ENCODE data around the gene CRTC3. TPM values are rescaled to one million over a fixed set of nuclear protein-coding genes. Genes with fewer than 3 reads are reported as not detected.

CRTC3 gene
- total and polyA plus RNA-seq, 5 donors from 2014 or later: 27.5 to 110 (median 31.2) TPM

DNA sequence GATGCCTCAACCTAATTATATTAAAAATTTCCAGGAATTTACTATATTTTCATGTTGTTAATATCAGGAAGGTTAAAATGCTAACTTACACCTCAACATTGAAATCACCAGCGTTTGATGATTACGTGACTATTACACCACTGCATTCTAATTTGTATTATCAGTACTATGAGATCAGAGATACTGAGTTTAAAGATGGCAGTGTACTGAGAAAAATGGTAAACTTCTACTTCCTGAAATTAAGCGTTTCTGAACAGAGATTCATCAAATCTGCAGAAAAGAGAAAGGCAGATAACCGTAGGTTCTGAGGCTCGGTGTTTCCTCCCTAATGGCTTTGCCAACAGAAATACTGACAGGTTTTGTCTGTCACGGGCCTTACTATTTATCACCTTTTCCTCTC is 69.9 kb downstream of the CRTC3 start:
- peaks cover 58% of the 10 kb centered on the region for H3K4me1 ChIP-seq (ENCODE audit: control insufficient read depth, insufficient read depth, low read length, poor library complexity, severe bottlenecking)
- Mint-ChIP-seq H3K36me3 (peaks cover 49% of the 10 kb centered on the region), H3K9me3 (peaks cover 0 to 2% (median 0%) of the 10 kb centered on the region in 7 donors), H3K27ac (peak overlapping the region; percentile 96 to 99 (median 97)), H3K4me3 (peak overlapping the region; percentile 61 to 86 (median 66)), H3K27me3 (no peaks in the 10 kb centered on the region), H3K4me1 (peaks cover 42 to 92% (median 76%) of the 10 kb centered on the region in 4 donors)
- H3K27me3 ChIP-seq (ENCODE audit: control insufficient read depth, insufficient read depth, low read length): no peaks in the 10 kb centered on the region
- peak overlapping the region; percentile 87 for H3K27ac ChIP-seq (ENCODE audit: insufficient read depth, low read length, poor library complexity, severe bottlenecking)
- ATAC-seq (ENCODE audit: low read depth in 2 of 2): peak; percentile 58 to 66
- H3K4me3 ChIP-seq (ENCODE audit: low read depth, low read length): peak overlapping the region; percentile 62
- peak in 2 of 3 donors; percentile 33 to 72 for DNase-seq
- peaks cover 8% of the 10 kb centered on the region for H3K36me3 ChIP-seq (ENCODE audit: control insufficient read depth, insufficient read depth, low read length)
- no peaks in the 10 kb centered on the region for H3K9me3 ChIP-seq (ENCODE audit: control insufficient read depth in 2 of 2, low read length in 2 of 2)

DNA sequence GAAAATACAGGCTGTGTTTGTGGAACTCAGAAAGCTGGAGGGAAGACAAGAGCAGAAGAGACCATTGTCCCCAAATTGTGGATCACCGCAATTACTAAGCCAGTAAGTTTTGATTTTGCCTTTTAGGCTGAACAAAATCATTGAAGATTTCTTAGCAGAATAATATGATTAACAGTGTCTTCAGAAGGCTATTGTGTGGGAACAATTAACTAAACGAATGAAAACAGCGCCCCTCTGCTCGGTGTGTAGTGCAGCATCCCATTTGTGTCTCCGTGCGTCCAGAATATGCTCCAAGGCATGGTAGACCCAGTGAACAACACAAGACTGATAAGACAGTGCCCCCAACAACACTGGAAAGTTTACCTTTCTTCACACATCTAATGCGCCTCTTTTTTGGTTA is 71.2 kb downstream of the CRTC3 start:
- no peak for DNase-seq
- H3K36me3 Mint-ChIP-seq: peaks cover 46% of the 10 kb centered on the region
- H3K4me1 ChIP-seq (ENCODE audit: control insufficient read depth, insufficient read depth, low read length, poor library complexity, severe bottlenecking): peaks cover 45% of the 10 kb centered on the region
- no peaks in the 10 kb centered on the region for H3K27me3 Mint-ChIP-seq
- H3K4me1 Mint-ChIP-seq: peaks cover 36 to 88% (median 66%) of the 10 kb centered on the region in 4 donors
- H3K4me3 ChIP-seq (ENCODE audit: low read depth, low read length): no peak overlapping the region
- peaks cover 0 to under 1% (median 0%) of the 10 kb centered on the region in 7 donors for H3K9me3 Mint-ChIP-seq
- H3K27ac ChIP-seq (ENCODE audit: insufficient read depth, low read length, poor library complexity, severe bottlenecking): peak overlapping the region; percentile 87
- peak overlapping the region in 1 of 4 donors; percentile 18 for H3K4me3 Mint-ChIP-seq
- H3K36me3 ChIP-seq (ENCODE audit: control insufficient read depth, insufficient read depth, low read length): peaks cover 17% of the 10 kb centered on the region
- H3K9me3 ChIP-seq (ENCODE audit: control insufficient read depth in 2 of 2, low read length in 2 of 2): no peaks in the 10 kb centered on the region
- H3K27ac Mint-ChIP-seq: peak overlapping the region; percentile 89 to 99 (median 97)
- no peaks in the 10 kb centered on the region for H3K27me3 ChIP-seq (ENCODE audit: control insufficient read depth, insufficient read depth, low read length)
- ATAC-seq (ENCODE audit: low read depth in 2 of 2): no peak

DNA sequence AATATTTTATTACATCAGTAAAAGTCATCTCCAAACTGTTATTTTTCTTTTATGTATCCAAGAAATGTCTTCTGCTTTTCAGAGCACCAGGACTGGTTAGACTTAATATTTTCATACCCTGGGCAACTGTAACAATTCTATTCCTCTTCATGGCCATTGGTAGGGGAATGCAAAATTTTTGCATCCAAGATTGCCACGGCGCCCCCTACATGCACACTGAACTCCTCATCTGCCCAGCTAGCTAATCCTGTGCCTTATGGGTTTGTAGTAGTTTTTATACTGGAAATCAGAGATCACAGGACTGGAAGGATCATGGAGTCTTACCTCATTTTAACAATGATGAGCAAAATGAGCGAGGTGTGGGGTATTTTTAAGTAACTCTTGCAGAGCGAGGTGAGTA is 74.2 kb downstream of the CRTC3 start:
- Mint-ChIP-seq H3K36me3 (peaks cover 45% of the 10 kb centered on the region), H3K4me1 (peaks cover 23 to 71% (median 42%) of the 10 kb centered on the region in 4 donors), H3K9me3 (no peaks in the 10 kb centered on the region), H3K4me3 (peak overlapping the region in 2 of 4 donors; percentile 2 to 38), H3K27ac (peak overlapping the region; percentile 69 to 88 (median 73)), H3K27me3 (no peaks in the 10 kb centered on the region)
- ATAC-seq (ENCODE audit: low read depth in 2 of 2) (no peak), DNase-seq (peak in 2 of 3 donors; percentile 43 to 73)
- Histone ChIP-seq H3K4me3 (ENCODE audit: low read depth, low read length) (no peak overlapping the region), H3K36me3 (ENCODE audit: control insufficient read depth, insufficient read depth, low read length) (peaks cover 33% of the 10 kb centered on the region), H3K4me1 (ENCODE audit: control insufficient read depth, insufficient read depth, low read length, poor library complexity, severe bottlenecking) (peaks cover 16% of the 10 kb centered on the region), H3K9me3 (ENCODE audit: control insufficient read depth in 2 of 2, low read length in 2 of 2) (no peaks in the 10 kb centered on the region), H3K27me3 (ENCODE audit: control insufficient read depth, insufficient read depth, low read length) (no peaks in the 10 kb centered on the region), H3K27ac (ENCODE audit: insufficient read depth, low read length, poor library complexity, severe bottlenecking) (no peak overlapping the region)

DNA sequence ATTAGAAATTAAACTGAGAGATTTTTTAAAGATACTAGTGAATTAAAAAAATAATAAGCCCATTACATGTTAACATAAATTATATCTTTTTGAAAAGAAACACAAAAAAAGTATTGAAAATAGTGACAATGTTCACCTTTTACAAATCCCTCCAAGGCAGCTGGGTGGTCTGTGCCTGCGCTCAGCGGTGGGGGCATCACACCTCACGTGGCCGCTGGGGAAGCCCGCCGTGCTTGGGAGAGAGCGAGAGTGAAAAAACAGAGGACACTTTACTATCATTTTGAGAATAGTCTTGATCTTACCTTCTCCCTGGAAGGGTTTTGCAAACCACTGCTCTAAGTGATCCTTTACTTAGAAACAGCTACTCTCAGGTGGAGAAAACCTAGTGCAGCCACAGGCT is 76.9 kb downstream of the CRTC3 start:
- H3K9me3 Mint-ChIP-seq: no peaks in the 10 kb centered on the region
- peaks cover 57% of the 10 kb centered on the region for H3K36me3 Mint-ChIP-seq
- Histone ChIP-seq H3K36me3 (ENCODE audit: control insufficient read depth, insufficient read depth, low read length) (peaks cover 54% of the 10 kb centered on the region), H3K4me3 (ENCODE audit: low read depth, low read length) (no peak overlapping the region), H3K9me3 (ENCODE audit: control insufficient read depth in 2 of 2, low read length in 2 of 2) (no peaks in the 10 kb centered on the region), H3K27ac (ENCODE audit: insufficient read depth, low read length, poor library complexity, severe bottlenecking) (no peak overlapping the region), H3K4me1 (ENCODE audit: control insufficient read depth, insufficient read depth, low read length, poor library complexity, severe bottlenecking) (no peaks in the 10 kb centered on the region), H3K27me3 (ENCODE audit: control insufficient read depth, insufficient read depth, low read length) (no peaks in the 10 kb centered on the region)
- H3K4me1 Mint-ChIP-seq: peaks cover 14 to 63% (median 26%) of the 10 kb centered on the region in 4 donors
- H3K27ac Mint-ChIP-seq: no peak overlapping the region
- H3K4me3 Mint-ChIP-seq: no peak overlapping the region
- ATAC-seq (ENCODE audit: low read depth in 2 of 2): no peak
- DNase-seq: no peak
- no peaks in the 10 kb centered on the region for H3K27me3 Mint-ChIP-seq

DNA sequence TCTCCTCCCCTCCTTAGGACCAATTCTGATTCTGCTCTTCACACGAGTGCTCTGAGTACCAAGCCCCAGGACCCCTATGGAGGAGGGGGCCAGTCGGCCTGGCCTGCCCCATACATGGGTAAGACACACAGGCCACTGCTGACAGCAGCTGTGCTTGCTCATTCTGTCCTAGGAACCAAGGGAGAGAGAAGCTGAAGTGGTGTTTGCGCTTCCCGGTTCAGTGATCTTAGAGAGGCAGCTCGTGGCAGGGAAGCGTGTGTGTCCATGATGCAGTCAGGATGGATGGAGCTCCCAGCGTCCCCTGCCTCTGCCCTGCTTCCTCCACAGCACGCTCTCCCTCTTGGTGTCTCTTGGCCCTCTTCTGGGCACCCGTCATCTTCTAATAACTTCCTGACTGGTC is 77.6 kb downstream of the CRTC3 start:
- peaks cover 54% of the 10 kb centered on the region for H3K36me3 ChIP-seq (ENCODE audit: control insufficient read depth, insufficient read depth, low read length)
- peaks cover 57% of the 10 kb centered on the region for H3K36me3 Mint-ChIP-seq
- H3K27ac Mint-ChIP-seq: peak overlapping the region; percentile 31 to 92 (median 87)

DNA sequence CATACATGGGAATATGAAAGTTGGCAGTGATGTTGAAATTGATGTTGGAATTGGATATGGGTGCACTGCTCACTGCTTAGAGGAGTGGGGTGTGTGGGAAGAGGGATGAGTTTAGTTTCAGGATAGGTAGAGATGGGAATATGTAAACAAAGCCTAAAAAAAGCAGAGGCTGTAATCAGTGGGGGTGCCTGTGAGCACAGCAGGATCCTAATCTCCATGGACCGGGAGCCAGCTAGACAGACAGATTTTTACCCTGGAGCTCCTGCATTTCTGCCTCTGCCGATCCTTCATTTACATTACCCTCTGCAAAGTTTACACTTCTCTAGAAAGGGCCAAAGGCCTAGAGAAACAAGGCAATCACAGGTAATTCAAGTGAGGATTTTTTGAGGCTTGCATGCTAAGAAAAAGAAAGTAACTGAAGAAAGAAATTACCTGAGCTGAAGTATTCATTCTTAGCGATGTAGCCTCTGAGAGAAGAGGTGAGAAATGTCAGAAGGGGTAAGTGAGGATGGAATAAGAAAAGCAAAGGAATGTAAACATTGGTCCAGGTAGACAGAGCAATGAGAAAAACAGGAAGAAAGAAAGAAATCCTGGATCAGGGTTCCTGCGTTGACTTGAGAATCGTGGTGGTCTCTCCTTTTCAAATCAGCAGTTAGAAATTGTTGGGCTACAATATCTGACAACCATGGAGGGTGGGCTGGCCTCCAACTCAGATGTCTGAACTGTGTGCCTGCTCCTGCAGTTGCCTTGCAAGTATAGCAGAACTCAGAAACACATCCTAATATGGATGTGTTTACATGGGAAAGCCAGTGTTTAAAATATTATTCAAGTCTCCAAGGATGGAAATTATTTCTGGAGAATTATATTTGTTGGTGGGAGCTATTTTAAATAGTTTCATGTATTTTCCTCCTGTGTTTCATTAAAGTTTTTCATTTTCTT is 79.8 kb downstream of the CRTC3 start:
- Histone ChIP-seq H3K36me3 (ENCODE audit: control insufficient read depth, insufficient read depth, low read length) (peaks cover 64% of the 10 kb centered on the region), H3K27ac (ENCODE audit: insufficient read depth, low read length, poor library complexity, severe bottlenecking) (no peak overlapping the region), H3K4me1 (ENCODE audit: control insufficient read depth, insufficient read depth, low read length, poor library complexity, severe bottlenecking) (peaks cover 2% of the 10 kb centered on the region), H3K27me3 (ENCODE audit: control insufficient read depth, insufficient read depth, low read length) (no peaks in the 10 kb centered on the region), H3K9me3 (ENCODE audit: control insufficient read depth in 2 of 2, low read length in 2 of 2) (no peaks in the 10 kb centered on the region), H3K4me3 (ENCODE audit: low read depth, low read length) (no peak overlapping the region)
- Mint-ChIP-seq H3K27me3 (no peaks in the 10 kb centered on the region), H3K36me3 (peaks cover 54% of the 10 kb centered on the region), H3K9me3 (no peaks in the 10 kb centered on the region), H3K4me3 (no peak overlapping the region), H3K4me1 (peaks cover 0 to 49% (median 11%) of the 10 kb centered on the region in 4 donors), H3K27ac (peak overlapping the region; percentile 32 to 92 (median 53))
- no peak for DNase-seq
- ATAC-seq (ENCODE audit: low read depth in 2 of 2): no peak

More for the DNA sequence above, 77.6 kb downstream of the CRTC3 start:
- H3K4me1 ChIP-seq (ENCODE audit: control insufficient read depth, insufficient read depth, low read length, poor library complexity, severe bottlenecking): no peaks in the 10 kb centered on the region
- no peaks in the 10 kb centered on the region for H3K27me3 ChIP-seq (ENCODE audit: control insufficient read depth, insufficient read depth, low read length)
- no peak overlapping the region for H3K4me3 Mint-ChIP-seq
- ATAC-seq (ENCODE audit: low read depth in 2 of 2): no peak
- no peak overlapping the region for H3K27ac ChIP-seq (ENCODE audit: insufficient read depth, low read length, poor library complexity, severe bottlenecking)
- H3K9me3 ChIP-seq (ENCODE audit: control insufficient read depth in 2 of 2, low read length in 2 of 2): no peaks in the 10 kb centered on the region
- H3K27me3 Mint-ChIP-seq: no peaks in the 10 kb centered on the region
- no peak overlapping the region for H3K4me3 ChIP-seq (ENCODE audit: low read depth, low read length)
- no peaks in the 10 kb centered on the region for H3K9me3 Mint-ChIP-seq
- no peak for DNase-seq
- peaks cover 14 to 58% (median 22%) of the 10 kb centered on the region in 4 donors for H3K4me1 Mint-ChIP-seq

DNA sequence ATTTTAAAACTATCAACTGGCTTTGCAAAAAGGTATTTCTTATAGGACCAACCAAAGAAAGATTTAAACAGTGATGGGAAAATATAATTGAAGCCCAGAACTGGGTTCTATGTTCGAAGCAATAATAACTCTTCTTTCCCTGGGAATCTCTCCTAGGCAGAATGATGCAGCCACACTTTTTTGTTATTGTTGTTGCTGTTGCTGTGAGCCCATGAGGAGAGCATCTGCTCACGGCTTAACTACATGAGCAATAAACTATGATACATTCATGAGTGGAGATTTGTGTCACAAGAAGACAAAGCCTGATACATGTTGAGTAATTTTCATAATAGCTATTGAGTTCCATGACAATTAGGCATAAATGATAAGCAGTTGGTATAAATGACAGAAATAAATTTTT is 80.5 kb downstream of the CRTC3 start:
- Histone ChIP-seq H3K9me3 (ENCODE audit: control insufficient read depth in 2 of 2, low read length in 2 of 2) (no peaks in the 10 kb centered on the region), H3K4me1 (ENCODE audit: control insufficient read depth, insufficient read depth, low read length, poor library complexity, severe bottlenecking) (peaks cover 3% of the 10 kb centered on the region), H3K4me3 (ENCODE audit: low read depth, low read length) (no peak overlapping the region), H3K27ac (ENCODE audit: insufficient read depth, low read length, poor library complexity, severe bottlenecking) (no peak overlapping the region), H3K36me3 (ENCODE audit: control insufficient read depth, insufficient read depth, low read length) (peaks cover 64% of the 10 kb centered on the region), H3K27me3 (ENCODE audit: control insufficient read depth, insufficient read depth, low read length) (no peaks in the 10 kb centered on the region)
- Mint-ChIP-seq H3K9me3 (no peaks in the 10 kb centered on the region), H3K27ac (peak overlapping the region in 1 of 3 donors; percentile 69), H3K4me1 (peaks cover 0 to 46% (median 10%) of the 10 kb centered on the region in 4 donors), H3K27me3 (no peaks in the 10 kb centered on the region), H3K36me3 (peaks cover 53% of the 10 kb centered on the region), H3K4me3 (no peak overlapping the region)
- ATAC-seq (ENCODE audit: low read depth in 2 of 2) (no peak), DNase-seq (no peak)

Measured in CD4-positive, CD25-positive, alpha-beta regulatory T cell (primary cell).